HL-60 (cell line): ENCODE results near the gene ANKRD13D.

Experiments
- CTCF ChIP-seq: IDR thresholded peaks from one replicate; pipeline ENCODE4 v1.5.1; 2011; ENCODE audit warnings: low read length, control low read depth, inconsistent platforms; ENCODE audit not compliant: insufficient read depth
- POLR2AphosphoS5 ChIP-seq: IDR thresholded peaks from 2 replicates; pipeline ENCODE4 v1.6.1; 2012; ENCODE audit warnings: low read depth
- REST ChIP-seq: IDR thresholded peaks from 2 replicates; pipeline ENCODE4 v1.6.1; 2012; ENCODE audit warnings: low read depth; ENCODE audit not compliant: insufficient replicate concordance

- TF ChIP-seq CTCF (no peak), POLR2AphosphoS5 (no peak), REST (no peak)
Observed at GRCh38 chr11:67268962-67269268, 20.2 kb upstream of the ANKRD13D start.
